ENCODE results near the gene RTL9. TPM values are rescaled to one million over a fixed set of nuclear protein-coding genes. Genes with fewer than 3 reads are reported as not detected.

The RTL9 gene
- total RNA-seq, 1 donor from 2014 or later: not detected

GRCh38 chrX:110341189-110342035 is 17.2 kb upstream of the RTL9 start:
- no peak for DNase-seq
- intact Hi-C loops (cut with micrococcal nuclease): loop anchor here (2.0 kb wide), 1 partner anchor 23 kb away; the partner anchor contains the start of gene AMMECR1
- peak; percentile 85 for ATAC-seq (ENCODE audit: low read depth)
- Mint-ChIP-seq H3K4me1 (peaks cover 12% of the 10 kb centered on the region), H3K4me3 (no peak overlapping the region), H3K9me3 (no peaks in the 10 kb centered on the region), H3K27ac (peak overlapping the region; percentile 73), H3K36me3 (ENCODE audit: low read depth) (no peaks in the 10 kb centered on the region), H3K27me3 (no peaks in the 10 kb centered on the region)
- ChIA-PET CTCF (no interaction called here), POLR2A (interaction anchor here (2.6 kb wide), 1 partner anchor 23 kb away, joined by 8 read pairs; the partner anchor contains the start of gene AMMECR1)
- no peak for TF ChIP-seq CTCF (IDR thresholded peaks at IDR 0.05)

- no peak overlapping the region for H3K4me3 Mint-ChIP-seq
- ATAC-seq (ENCODE audit: low read depth) (no peak), DNase-seq (no peak)
- ChIA-PET POLR2A (no interaction called here), CTCF (no interaction called here)
- no peaks in the 10 kb centered on the region for H3K36me3 Mint-ChIP-seq (ENCODE audit: low read depth)
- H3K4me1 Mint-ChIP-seq: no peaks in the 10 kb centered on the region
- H3K9me3 Mint-ChIP-seq: no peaks in the 10 kb centered on the region
- H3K27ac Mint-ChIP-seq: no peak overlapping the region
- intact Hi-C loops (cut with micrococcal nuclease): no loop called here
- no peaks in the 10 kb centered on the region for H3K27me3 Mint-ChIP-seq
- TF ChIP-seq CTCF (IDR thresholded peaks at IDR 0.05): no peak
These were observed 12.0 kb upstream of the RTL9 start for GRCh38 chrX:110346681-110347080.

GRCh38 chrX:110359273-110359672 is 625 bp downstream of the RTL9 start:
- no peak for TF ChIP-seq CTCF (IDR thresholded peaks at IDR 0.05)
- H3K27ac Mint-ChIP-seq: no peak overlapping the region
- ATAC-seq (ENCODE audit: low read depth) (no peak), DNase-seq (no peak)
- CTCF ChIA-PET: no interaction called here
- intact Hi-C loops (cut with micrococcal nuclease): no loop called here
- H3K9me3 Mint-ChIP-seq: no peaks in the 10 kb centered on the region
- POLR2A ChIA-PET: no interaction called here
- no peaks in the 10 kb centered on the region for H3K36me3 Mint-ChIP-seq (ENCODE audit: low read depth)
- peaks cover 2% of the 10 kb centered on the region for H3K27me3 Mint-ChIP-seq
- no peak overlapping the region for H3K4me3 Mint-ChIP-seq
- H3K4me1 Mint-ChIP-seq: no peaks in the 10 kb centered on the region

GRCh38 chrX:110363244-110363643 is 4.6 kb downstream of the RTL9 start:
- Mint-ChIP-seq H3K27me3 (no peaks in the 10 kb centered on the region), H3K36me3 (ENCODE audit: low read depth) (no peaks in the 10 kb centered on the region), H3K27ac (no peak overlapping the region), H3K4me3 (no peak overlapping the region), H3K4me1 (no peaks in the 10 kb centered on the region), H3K9me3 (no peaks in the 10 kb centered on the region)
- intact Hi-C loops (cut with micrococcal nuclease): no loop called here
- no peak for TF ChIP-seq CTCF (IDR thresholded peaks at IDR 0.05)
- ATAC-seq (ENCODE audit: low read depth) (no peak), DNase-seq (no peak)
- CTCF ChIA-PET: no interaction called here
- POLR2A ChIA-PET: no interaction called here

- Mint-ChIP-seq H3K4me1 (no peaks in the 10 kb centered on the region), H3K27me3 (no peaks in the 10 kb centered on the region), H3K4me3 (no peak overlapping the region), H3K9me3 (no peaks in the 10 kb centered on the region), H3K36me3 (ENCODE audit: low read depth) (no peaks in the 10 kb centered on the region), H3K27ac (no peak overlapping the region)
- intact Hi-C loops (cut with micrococcal nuclease): no loop called here
- no peak for ATAC-seq (ENCODE audit: low read depth)
- no peak for TF ChIP-seq CTCF (IDR thresholded peaks at IDR 0.05)
- DNase-seq: no peak
- ChIA-PET CTCF (no interaction called here), POLR2A (no interaction called here)
These were observed 14.7 kb downstream of the RTL9 start for GRCh38 chrX:110373310-110373709.

All from activated B cell treated with CpG ODN at 0.5 μM for 24 hours (primary cell).